GM21825 (cell line): ENCODE measurements around the gene NPAS3.

Source experiments
- ATAC-seq: cut with Tn5 transposase; IDR thresholded peaks from one replicate; pipeline ENCODE4 v1.9.1; 2021; ENCODE audit warnings: mild to moderate bottlenecking, moderate library complexity; ENCODE audit not compliant: unreplicated experiment

The NPAS3 gene

GRCh38 chr14:33809396-33809981, 870.8 kb downstream of the NPAS3 start:
- no peak for ATAC-seq

GRCh38 chr14:33810308-33810707, 871.6 kb downstream of the NPAS3 start:
- ATAC-seq = no peak

- no peak for ATAC-seq
Observed at GRCh38 chr14:33811721-33812120, 873.0 kb downstream of the NPAS3 start.

- no peak for ATAC-seq
Observed at GRCh38 chr14:33812181-33812580, 873.5 kb downstream of the NPAS3 start.

- no peak for ATAC-seq
Observed at GRCh38 chr14:33812601-33813000, 873.9 kb downstream of the NPAS3 start.

GRCh38 chr14:33814010-33814409, 875.3 kb downstream of the NPAS3 start:
- no peak for ATAC-seq

GRCh38 chr14:33833706-33834465, 895.2 kb downstream of the NPAS3 start:
- ATAC-seq = no peak

GRCh38 chr14:33834466-33835260, 896.0 kb downstream of the NPAS3 start:
- no peak for ATAC-seq

- ATAC-seq = no peak
Observed at GRCh38 chr14:33835261-33835655, 896.6 kb downstream of the NPAS3 start.

GRCh38 chr14:33835677-33836076, 897.0 kb downstream of the NPAS3 start:
- no peak for ATAC-seq

- ATAC-seq = no peak
Observed at GRCh38 chr14:33836203-33836899, 897.7 kb downstream of the NPAS3 start.

GRCh38 chr14:33836900-33837577, 898.4 kb downstream of the NPAS3 start:
- ATAC-seq = no peak

- ATAC-seq = no peak
Observed at GRCh38 chr14:33837943-33838683, 899.4 kb downstream of the NPAS3 start.

GRCh38 chr14:33839193-33840076, 900.8 kb downstream of the NPAS3 start:
- no peak for ATAC-seq

GRCh38 chr14:33840797-33841196, 902.1 kb downstream of the NPAS3 start:
- no peak for ATAC-seq

GRCh38 chr14:33842299-33842698, 903.6 kb downstream of the NPAS3 start:
- no peak for ATAC-seq

GRCh38 chr14:33844118-33844517, 905.4 kb downstream of the NPAS3 start:
- no peak for ATAC-seq

GRCh38 chr14:33846100-33846824, 907.6 kb downstream of the NPAS3 start:
- no peak for ATAC-seq
